ENCODE data around the gene ZDHHC11B. TPM values are rescaled to one million over a fixed set of nuclear protein-coding genes. Genes with fewer than 3 reads are reported as not detected.
"Not testable (repeated sequence)": the region's sequence is repeated elsewhere in the genome, so short reads cannot be mapped to it uniquely, and the experiment has no call there.

Gene ZDHHC11B
- total and polyA plus RNA-seq, 8 donors, result 8.4 to 52.3 (median 31.5) TPM

GRCh38 chr5:766666-767431, 17.7 kb downstream of the ZDHHC11B start:
- intact Hi-C loops (cut with DNase I), result loop anchor here in 1 of 2 donors (10.0 kb wide), 1 partner anchor 72 kb away; the partner anchor contains the start of gene TPPP
- no peaks in the 10 kb centered on the region for H3K4me1 ChIP-seq
- DNase-seq (peak in 1 of 4 donors; percentile 59), ATAC-seq (no peak)
- no peak for TF ChIP-seq CTCF (IDR thresholded peaks at IDR 0.05)
- no peak overlapping the region for H3K4me3 ChIP-seq
- H3K27ac ChIP-seq, result no peak overlapping the region
- H3K27me3 ChIP-seq, result no peaks in the 10 kb centered on the region
- H3K9me3 ChIP-seq, result no peaks in the 10 kb centered on the region
- peaks cover 0 to 6% of the 10 kb centered on the region in 2 donors for H3K36me3 ChIP-seq

DNA sequence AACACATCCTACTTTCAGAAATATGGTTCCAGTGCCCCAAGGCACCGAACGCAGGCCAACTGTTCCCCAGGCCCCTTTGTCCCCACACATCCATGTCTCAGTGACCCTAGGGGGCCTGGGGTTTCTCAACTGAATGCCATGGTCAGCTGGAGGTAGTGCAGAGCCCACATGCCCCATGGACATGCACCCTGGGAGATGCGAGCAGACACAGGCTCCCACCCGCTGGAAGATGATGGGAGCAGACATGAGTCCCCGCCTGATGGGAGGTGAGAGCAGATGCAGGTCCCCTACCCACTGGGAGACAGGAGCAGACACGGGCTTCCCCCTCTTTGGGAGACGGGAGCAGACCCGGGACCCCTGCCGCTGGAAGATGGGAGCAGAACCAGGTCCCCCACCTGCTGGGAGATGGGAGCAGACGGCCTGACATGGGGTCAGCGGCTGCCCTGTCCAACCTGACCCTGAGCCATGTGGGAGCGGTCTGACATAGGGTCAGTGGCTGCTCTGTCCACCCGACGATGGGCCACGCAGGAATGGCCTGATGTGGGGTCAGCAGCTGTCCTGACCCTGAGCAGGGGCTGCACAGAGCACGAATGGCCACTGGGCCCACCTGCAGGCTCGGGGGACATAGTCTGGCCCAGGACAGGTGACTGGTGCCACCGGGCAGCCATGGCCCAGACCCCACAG, 18.4 kb downstream of the ZDHHC11B start:
- peak in 1 of 4 donors; percentile 69 for DNase-seq
- Histone ChIP-seq H3K9me3 (no peaks in the 10 kb centered on the region), H3K4me3 (no peak overlapping the region), H3K27me3 (no peaks in the 10 kb centered on the region), H3K4me1 (no peaks in the 10 kb centered on the region), H3K36me3 (peaks cover 0 to 6% of the 10 kb centered on the region in 2 donors), H3K27ac (no peak overlapping the region)
- ATAC-seq, result no peak
- TF ChIP-seq CTCF (IDR thresholded peaks at IDR 0.05), result no peak
- intact Hi-C loops (cut with DNase I), result loop anchor here in 1 of 2 donors (10.0 kb wide), 1 partner anchor 71 kb away; the partner anchor contains the start of gene TPPP

- no peak overlapping the region for H3K4me3 ChIP-seq
- no peaks in the 10 kb centered on the region for H3K9me3 ChIP-seq
- no peak overlapping the region for H3K27ac ChIP-seq
- intact Hi-C loops (cut with DNase I), result loop anchor here in 1 of 2 donors (10.0 kb wide), 1 partner anchor 69 kb away; the partner anchor contains the start of gene TPPP
- H3K27me3 ChIP-seq, result no peaks in the 10 kb centered on the region
- ATAC-seq (no peak), DNase-seq (peak in 1 of 4 donors; percentile 73)
- TF ChIP-seq CTCF (IDR thresholded peaks at IDR 0.05), result no peak
- H3K36me3 ChIP-seq, result peaks cover 0 to 6% of the 10 kb centered on the region in 2 donors
- H3K4me1 ChIP-seq, result peaks cover 8% of the 10 kb centered on the region in 2 donors
Measured at GRCh38 chr5:763998-764781, 20.3 kb downstream of the ZDHHC11B start.

DNA sequence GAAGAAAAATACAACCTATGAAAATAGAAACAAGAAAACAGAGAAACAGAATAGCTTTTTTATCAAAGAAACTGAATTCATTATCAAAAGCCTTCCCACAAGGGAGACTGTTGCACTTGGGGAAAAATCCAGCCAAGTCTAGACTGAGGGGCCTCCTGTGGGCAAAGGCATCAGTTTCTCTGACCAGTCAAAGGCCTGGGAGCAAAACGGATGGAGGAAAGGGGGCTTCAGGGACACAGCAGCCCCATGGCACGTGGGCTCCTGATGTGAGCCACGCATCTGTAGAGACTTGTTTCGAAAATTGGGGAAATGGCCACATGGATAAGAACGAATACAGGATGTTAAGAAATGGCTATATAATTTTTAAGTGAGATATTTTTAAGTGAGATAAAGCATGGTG, 21.1 kb downstream of the ZDHHC11B start:
- intact Hi-C loops (cut with DNase I), result loop anchor here in 1 of 2 donors (10.0 kb wide), 1 partner anchor 69 kb away; the partner anchor contains the start of gene TPPP
- Histone ChIP-seq H3K36me3 (peaks cover 0 to 6% of the 10 kb centered on the region in 2 donors), H3K27ac (no peak overlapping the region), H3K4me3 (no peak overlapping the region), H3K27me3 (no peaks in the 10 kb centered on the region), H3K4me1 (peaks cover 15 to 16% of the 10 kb centered on the region in 2 donors), H3K9me3 (no peaks in the 10 kb centered on the region)
- no peak for ATAC-seq
- TF ChIP-seq CTCF (IDR thresholded peaks at IDR 0.05), result no peak
- no peak for DNase-seq

DNA sequence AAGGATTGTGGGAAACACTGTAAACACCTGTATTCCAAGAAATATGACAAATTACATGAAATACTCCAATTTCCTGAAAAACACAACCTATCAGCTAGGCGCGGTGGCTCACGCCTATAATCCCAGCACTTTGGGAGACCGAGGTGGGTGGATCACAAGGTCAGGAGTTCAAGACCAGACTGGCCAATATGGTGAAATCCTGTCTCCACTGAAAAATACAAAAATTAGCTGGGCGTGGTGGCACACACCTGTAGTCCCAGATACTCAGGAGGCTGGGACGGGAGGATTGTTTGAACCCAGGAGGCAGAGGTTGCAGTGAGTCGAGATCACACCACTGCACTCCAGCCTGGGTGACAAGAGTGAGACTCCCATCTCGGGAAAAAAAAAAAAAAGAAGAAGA, 21.5 kb downstream of the ZDHHC11B start:
- H3K4me3 ChIP-seq, H3K9me3 ChIP-seq, ATAC-seq, H3K27me3 ChIP-seq, H3K36me3 ChIP-seq, DNase-seq: not testable (repeated sequence)
- Histone ChIP-seq H3K4me1 (peaks cover 19 to 20% of the 10 kb centered on the region in 2 donors), H3K27ac (peak overlapping the region in 1 of 2 donors; percentile 37)
- intact Hi-C loops (cut with DNase I), result loop anchor here in 1 of 2 donors (10.0 kb wide), 1 partner anchor 68 kb away; the partner anchor contains the start of gene TPPP

Data from left lung (tissue), 10 donors.